Activated T-cell treated with anti-CD3 and anti-CD28 coated beads for 1 hour (primary cell): ENCODE results near the gene ETNK1.
"Not testable (repeated sequence)": the region's sequence is repeated elsewhere in the genome, so short reads cannot be mapped to it uniquely, and the experiment has no call there.

Experiments
- DNase-seq: peaks from one replicate; pipeline ENCODE4 v3.0.0-alpha.2; 2020; ENCODE audit warnings: low read depth

The ETNK1 gene

GRCh38 chr12:22624870-22625761, at the start of gene ETNK1:
Gene ETNK1 (plus strand): TSS chr12:22625171. CDS start chr12:22625431, 260 bp downstream.
- DNase-seq = peak; percentile 71

- no peak for DNase-seq
These were observed 48.9 kb upstream of the ETNK1 start for GRCh38 chr12:22576065-22576464.

GRCh38 chr12:22576473-22576872, 48.5 kb upstream of the ETNK1 start:
- DNase-seq = no peak

GRCh38 chr12:22577667-22578066, 47.3 kb upstream of the ETNK1 start:
- no peak for DNase-seq

GRCh38 chr12:22578328-22578727, 46.6 kb upstream of the ETNK1 start:
- no peak for DNase-seq

- no peak for DNase-seq
These were observed 36.2 kb upstream of the ETNK1 start for GRCh38 chr12:22588817-22589216.

GRCh38 chr12:22593864-22594263, 31.1 kb upstream of the ETNK1 start:
- DNase-seq = no peak

GRCh38 chr12:22597539-22597938, 27.4 kb upstream of the ETNK1 start:
- not testable (repeated sequence) for DNase-seq

GRCh38 chr12:22598141-22598762, 26.7 kb upstream of the ETNK1 start:
- DNase-seq = no peak

- no peak for DNase-seq
These were observed 26.2 kb upstream of the ETNK1 start for GRCh38 chr12:22598763-22599161.

GRCh38 chr12:22600181-22600580, 24.8 kb upstream of the ETNK1 start:
- DNase-seq = no peak

GRCh38 chr12:22609501-22609900, 15.5 kb upstream of the ETNK1 start:
- no peak for DNase-seq

GRCh38 chr12:22610131-22610530, 14.8 kb upstream of the ETNK1 start:
- no peak for DNase-seq

- not testable (repeated sequence) for DNase-seq
These were observed 12.1 kb upstream of the ETNK1 start for GRCh38 chr12:22612822-22613221.

GRCh38 chr12:22615963-22616501, 8.9 kb upstream of the ETNK1 start:
- DNase-seq = no peak

GRCh38 chr12:22617630-22618029, 7.3 kb upstream of the ETNK1 start:
- no peak for DNase-seq

GRCh38 chr12:22624548-22624869, 462 bp upstream of the ETNK1 start:
- DNase-seq = no peak

GRCh38 chr12:22625762-22626294, 857 bp downstream of the ETNK1 start:
- peak; percentile 1 for DNase-seq

- DNase-seq = no peak
These were observed 1.4 kb downstream of the ETNK1 start for GRCh38 chr12:22626406-22626805.

GRCh38 chr12:22627371-22627770, 2.4 kb downstream of the ETNK1 start:
- DNase-seq = no peak

- DNase-seq = no peak
These were observed 3.3 kb downstream of the ETNK1 start for GRCh38 chr12:22628228-22628627.

- DNase-seq = no peak
These were observed 7.0 kb downstream of the ETNK1 start for GRCh38 chr12:22631863-22632463.

GRCh38 chr12:22634883-22635282, 9.9 kb downstream of the ETNK1 start:
- DNase-seq = no peak
